HepG2 (cell line): ENCODE measurements around the gene CNBD2. TPM values are rescaled to one million over a fixed set of nuclear protein-coding genes. Genes with fewer than 3 reads are reported as not detected.

Experiments
- AHR ChIP-seq: IDR thresholded peaks from 2 replicates; pipeline ENCODE4 v1.6.1; 2018; ENCODE audit warnings: missing genetic modification reagents, missing compliant biosample characterization
- BRCA1 ChIP-seq: sonication (generic); formaldehyde crosslinking; IDR thresholded peaks from 2 replicates; pipeline ENCODE4 v1.4.0; 2020; ENCODE audit warnings: missing genetic modification reagents
- ELK4 ChIP-seq: sonication (generic); formaldehyde crosslinking; IDR thresholded peaks from 2 replicates; pipeline ENCODE4 v1.9.0; 2021; ENCODE audit warnings: missing genetic modification reagents, borderline replicate concordance
- GLI4 ChIP-seq: sonication (generic); formaldehyde crosslinking; IDR thresholded peaks from 2 replicates; pipeline ENCODE4 v1.5.1; 2020; ENCODE audit warnings: missing genetic modification reagents, mild to moderate bottlenecking, moderate library complexity, borderline replicate concordance
- HHEX ChIP-seq: IDR thresholded peaks from 2 replicates; pipeline ENCODE4 v1.6.1; 2016; ENCODE audit warnings: control low read depth
- HNRNPL ChIP-seq: fragments of 200-400 bp; formaldehyde crosslinking; IDR thresholded peaks from 2 replicates; pipeline ENCODE4 v1.6.1; 2017; ENCODE audit warnings: mild to moderate bottlenecking, low read depth, low read length
- HOXA9 ChIP-seq: sonication (generic); formaldehyde crosslinking; IDR thresholded peaks from 2 replicates; pipeline ENCODE4 v1.8.1; 2022; ENCODE audit warnings: missing genetic modification reagents, mild to moderate bottlenecking, moderate library complexity, borderline replicate concordance
- IKZF4 ChIP-seq: sonication (generic); formaldehyde crosslinking; IDR thresholded peaks from 2 replicates; pipeline ENCODE4 v1.5.1; 2020; ENCODE audit warnings: borderline replicate concordance, mild to moderate bottlenecking, low read depth, missing genetic modification reagents; ENCODE audit errors: not compliant biosample characterization
- NCOA5 ChIP-seq: sonication (generic); formaldehyde crosslinking; IDR thresholded peaks from 2 replicates; pipeline ENCODE4 v1.4.0; 2020; ENCODE audit warnings: missing genetic modification reagents
- PHB2 ChIP-seq: fragments of 450-650 bp; IDR thresholded peaks from 2 replicates; pipeline ENCODE4 v1.6.1; 2018; ENCODE audit not compliant: partially characterized antibody
- RFX3 ChIP-seq: IDR thresholded peaks from 2 replicates; pipeline ENCODE4 v1.6.1; 2016; ENCODE audit warnings: missing biosample characterization, missing genetic modification reagents
- SIX1 ChIP-seq: sonication (generic); formaldehyde crosslinking; IDR thresholded peaks from 2 replicates; pipeline ENCODE4 v1.4.0; 2020; ENCODE audit warnings: missing genetic modification reagents, borderline replicate concordance
- SNAPC4 ChIP-seq: sonication (generic); formaldehyde crosslinking; IDR thresholded peaks from 2 replicates; pipeline ENCODE4 v1.4.0; 2020; ENCODE audit warnings: mild to moderate bottlenecking, missing genetic modification reagents
- SOX5 ChIP-seq: IDR thresholded peaks from 2 replicates; pipeline ENCODE4 v1.6.1; 2016; ENCODE audit warnings: borderline replicate concordance
- SP5 ChIP-seq: IDR thresholded peaks from 2 replicates; pipeline ENCODE4 v1.6.1; 2016; ENCODE audit warnings: low read depth, borderline replicate concordance
- ZFAT ChIP-seq: sonication (generic); formaldehyde crosslinking; conservative IDR thresholded peaks from 2 replicates; pipeline ENCODE4 v1.8.1; 2023; ENCODE audit warnings: missing genetic modification reagents, inconsistent platforms
- ZFP1 ChIP-seq: IDR thresholded peaks from 2 replicates; pipeline ENCODE4 v1.6.1; 2016
- ZMAT3 ChIP-seq: sonication (generic); formaldehyde crosslinking; conservative IDR thresholded peaks from 2 replicates; pipeline ENCODE4 v1.7.0; 2021; ENCODE audit warnings: missing genetic modification reagents
- ZNF235 ChIP-seq: sonication (generic); formaldehyde crosslinking; IDR thresholded peaks from 2 replicates; pipeline ENCODE4 v1.8.1; 2023; ENCODE audit warnings: mild to moderate bottlenecking, missing genetic modification reagents, borderline replicate concordance
- ZNF24 ChIP-seq: fragments of 450-650 bp; IDR thresholded peaks from 2 replicates; pipeline ENCODE4 v1.6.1; 2017; ENCODE audit warnings: antibody characterized with exemption, mild to moderate bottlenecking
- ZNF251 ChIP-seq: sonication (generic); formaldehyde crosslinking; IDR thresholded peaks from 2 replicates; pipeline ENCODE4 v1.9.0; 2021; ENCODE audit warnings: mild to moderate bottlenecking, missing genetic modification reagents
- ZNF563 ChIP-seq: sonication (generic); formaldehyde crosslinking; IDR thresholded peaks from 2 replicates; pipeline ENCODE4 v1.8.0; 2022; ENCODE audit warnings: mild to moderate bottlenecking, moderate library complexity, missing genetic modification reagents
- ZNF570 ChIP-seq: sonication (generic); formaldehyde crosslinking; IDR thresholded peaks from 2 replicates; pipeline ENCODE4 v1.4.0; 2020; ENCODE audit warnings: mild to moderate bottlenecking, missing genetic modification reagents, borderline replicate concordance
- ZNF605 ChIP-seq: sonication (generic); formaldehyde crosslinking; IDR thresholded peaks from 2 replicates; pipeline ENCODE4 v1.8.0; 2022; ENCODE audit warnings: mild to moderate bottlenecking, missing genetic modification reagents
- ZSCAN25 ChIP-seq: sonication (generic); formaldehyde crosslinking; IDR thresholded peaks from 2 replicates; pipeline ENCODE4 v1.8.0; 2022; ENCODE audit warnings: mild to moderate bottlenecking, missing genetic modification reagents
- ZSCAN29 ChIP-seq: sonication (generic); formaldehyde crosslinking; conservative IDR thresholded peaks from 2 replicates; pipeline ENCODE4 v1.4.0; 2020; ENCODE audit warnings: mild to moderate bottlenecking, missing genetic modification reagents
- polyA plus RNA-seq, 8 experiments: library from polyadenylated mRNA; depleted of rRNA in 3 of 8; stranded (reverse) in 7 of 8; unstranded in 1 of 8; fragments of >200 nt; fragmentation: Illumina TruSeq in 4 of 8; extraction: Trizol in 4 of 8; gene quantifications; 2 replicates each; pipeline versions ENCODE4 v1.2.1 to v1.2.3, GENCODE V29; 2011 to 2016; ENCODE audit warnings: low read depth in 4 of 8, missing spikeins in 1 of 8, mixed read lengths in 1 of 8; ENCODE audit not compliant: insufficient read depth in 1 of 8
- total RNA-seq, 5 experiments: library from RNA; depleted of rRNA; stranded (reverse); fragments of >200 nt; fragmentation: Illumina TruSeq; extraction: Trizol; gene quantifications; 2 replicates each; pipeline ENCODE4 v1.2.3, GENCODE V29; 2016; ENCODE audit warnings: low read depth in 1 of 5

The CNBD2 gene
- total and polyA plus RNA-seq, 2 of the 13 experiments (the other 11 are each of a cell fraction or from before 2014, with no cell fraction given) = 12.4 to 22.8 TPM

- peak; percentile 90; the same call in 1 of the 2 replicates for TF ChIP-seq SNAPC4
- TF ChIP-seq HHEX (CRISPR knock-in tag) = peak; percentile 49; the same call in 1 of the 2 replicates
- TF ChIP-seq SIX1 (CRISPR knock-in tag) = 0 out of 2 replicates have a peak, but pooled peaks have one; percentile 27
- TF ChIP-seq ZMAT3 (CRISPR knock-in tag) = peak; percentile 95
- TF ChIP-seq ZNF24 = peak; percentile 49; the same call in 1 of the 2 replicates
- no peak for TF ChIP-seq NCOA5
- TF ChIP-seq AHR (CRISPR knock-in tag) = peak; percentile 90
- TF ChIP-seq ZNF251 = no peak
- TF ChIP-seq ZSCAN29 (CRISPR knock-in tag) = peak; percentile 93
- TF ChIP-seq ZNF570 (CRISPR knock-in tag) = peak; percentile 93; the same call in 1 of the 2 replicates
- peak; percentile 92 for TF ChIP-seq IKZF4 (CRISPR knock-in tag)
- TF ChIP-seq ZFAT (CRISPR knock-in tag) = no peak
- TF ChIP-seq SP5 (CRISPR knock-in tag) = peak; percentile 49; the same call in 1 of the 2 replicates
- TF ChIP-seq SOX5 (CRISPR knock-in tag) = 0 out of 2 replicates have a peak, but pooled peaks have one; percentile 59
- TF ChIP-seq ZFP1 (CRISPR knock-in tag) = peak; percentile 83
- peak; percentile 91 for TF ChIP-seq ZSCAN25 (CRISPR knock-in tag)
- TF ChIP-seq HOXA9 = peak; percentile 76; the same call in 1 of the 2 replicates
- TF ChIP-seq ZNF605 (CRISPR knock-in tag) = peak; percentile 97
- TF ChIP-seq ZNF235 (CRISPR knock-in tag) = no peak; the same call in none of the 2 replicates
- no peak for TF ChIP-seq PHB2
- peak; percentile 79 for TF ChIP-seq BRCA1 (CRISPR knock-in tag)
- no peak for TF ChIP-seq RFX3
- TF ChIP-seq ELK4 (CRISPR knock-in tag) = 0 out of 2 replicates have a peak, but pooled peaks have one; percentile 4
- peak; percentile 99 for TF ChIP-seq ZNF563
- TF ChIP-seq GLI4 (CRISPR knock-in tag) = peak; percentile 100
- peak; percentile 90 for TF ChIP-seq HNRNPL
Observed at GRCh38 chr20:36050436-36051317, 82.3 kb downstream of the CNBD2 start (continued).
